ENCODE results near the gene FBXL4.
A peak's percentile ranks its signal among the peaks of the same experiment; 100 is the strongest.

Gene FBXL4

DNA sequence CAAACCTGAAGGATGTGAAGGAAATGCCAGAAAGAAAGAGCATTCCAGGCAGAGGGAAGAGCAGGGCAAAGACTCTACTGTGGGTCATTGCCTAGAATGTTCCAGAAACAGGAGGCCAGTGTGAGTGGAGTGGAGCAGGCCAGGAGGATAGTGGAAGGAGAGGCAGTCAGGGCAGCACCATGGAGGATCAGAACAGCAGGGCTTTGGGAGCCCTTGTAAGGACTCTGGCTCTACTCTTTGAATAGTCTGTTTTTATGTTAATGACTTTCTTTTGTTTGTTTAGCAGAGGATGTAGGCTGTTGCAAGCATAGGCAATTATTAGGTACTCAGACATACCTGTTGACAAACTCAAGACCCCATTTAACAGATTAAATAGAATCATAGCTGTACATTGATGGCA, 23.6 kb upstream of the FBXL4 start:
- no peak for DNase-seq (ENCODE audit: low read depth)
- no peak overlapping the region for H3K4me3 ChIP-seq (ENCODE audit: low read depth, low read length)
- TF ChIP-seq, protein P1, sequence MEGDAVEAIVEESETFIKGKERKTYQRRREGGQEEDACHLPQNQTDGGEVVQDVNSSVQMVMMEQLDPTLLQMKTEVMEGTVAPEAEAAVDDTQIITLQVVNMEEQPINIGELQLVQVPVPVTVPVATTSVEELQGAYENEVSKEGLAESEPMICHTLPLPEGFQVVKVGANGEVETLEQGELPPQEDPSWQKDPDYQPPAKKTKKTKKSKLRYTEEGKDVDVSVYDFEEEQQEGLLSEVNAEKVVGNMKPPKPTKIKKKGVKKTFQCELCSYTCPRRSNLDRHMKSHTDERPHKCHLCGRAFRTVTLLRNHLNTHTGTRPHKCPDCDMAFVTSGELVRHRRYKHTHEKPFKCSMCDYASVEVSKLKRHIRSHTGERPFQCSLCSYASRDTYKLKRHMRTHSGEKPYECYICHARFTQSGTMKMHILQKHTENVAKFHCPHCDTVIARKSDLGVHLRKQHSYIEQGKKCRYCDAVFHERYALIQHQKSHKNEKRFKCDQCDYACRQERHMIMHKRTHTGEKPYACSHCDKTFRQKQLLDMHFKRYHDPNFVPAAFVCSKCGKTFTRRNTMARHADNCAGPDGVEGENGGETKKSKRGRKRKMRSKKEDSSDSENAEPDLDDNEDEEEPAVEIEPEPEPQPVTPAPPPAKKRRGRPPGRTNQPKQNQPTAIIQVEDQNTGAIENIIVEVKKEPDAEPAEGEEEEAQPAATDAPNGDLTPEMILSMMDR (conservative IDR thresholded peaks at IDR 0.05; ENCODE audit: low read depth, low read length): no peak

DNA sequence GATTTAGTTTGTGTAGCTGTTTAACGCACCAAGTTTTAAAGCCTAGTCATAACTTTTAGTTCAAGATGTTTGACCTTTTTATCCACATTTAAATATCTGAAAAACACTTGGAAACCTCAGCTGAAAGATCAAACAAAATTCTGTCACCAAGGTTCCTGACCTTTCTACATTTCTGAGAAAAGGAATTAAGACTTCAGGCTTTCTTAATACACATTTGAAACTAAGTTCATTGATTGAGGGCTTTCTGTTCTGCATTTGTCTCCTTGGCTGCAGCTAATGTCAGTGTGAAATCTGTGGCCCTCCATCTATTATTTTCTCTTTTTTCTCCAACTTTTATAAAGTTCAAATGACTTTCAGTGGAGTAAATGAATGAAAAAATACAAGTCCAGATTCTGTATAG, 22.7 kb upstream of the FBXL4 start:
- TF ChIP-seq, protein P1 (conservative IDR thresholded peaks at IDR 0.05; ENCODE audit: low read depth, low read length): no peak
- no peak for DNase-seq (ENCODE audit: low read depth)
- H3K4me3 ChIP-seq (ENCODE audit: low read depth, low read length): no peak overlapping the region

DNA sequence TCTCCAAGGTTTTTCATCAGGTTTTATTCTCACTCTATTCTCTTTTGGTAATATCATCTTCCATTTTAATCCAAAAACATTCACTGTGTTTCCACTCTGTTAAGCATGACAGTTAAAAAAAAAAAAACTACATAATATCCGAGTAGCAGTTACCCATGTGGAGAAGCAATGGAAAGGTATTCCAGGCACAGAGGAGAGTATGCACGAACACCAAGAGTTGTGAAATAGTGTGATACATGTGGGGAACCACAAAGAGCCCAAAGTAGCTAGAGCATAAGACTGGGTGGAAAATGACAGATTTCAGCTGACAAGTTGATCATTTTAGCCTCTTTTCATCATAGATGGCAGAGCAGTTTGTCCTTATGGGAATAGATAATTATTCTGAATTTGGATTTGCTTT, 19.9 kb upstream of the FBXL4 start:
- TF ChIP-seq, protein P1 (conservative IDR thresholded peaks at IDR 0.05; ENCODE audit: low read depth, low read length): no peak
- H3K4me3 ChIP-seq (ENCODE audit: low read depth, low read length): no peak overlapping the region
- DNase-seq (ENCODE audit: low read depth): no peak

DNA sequence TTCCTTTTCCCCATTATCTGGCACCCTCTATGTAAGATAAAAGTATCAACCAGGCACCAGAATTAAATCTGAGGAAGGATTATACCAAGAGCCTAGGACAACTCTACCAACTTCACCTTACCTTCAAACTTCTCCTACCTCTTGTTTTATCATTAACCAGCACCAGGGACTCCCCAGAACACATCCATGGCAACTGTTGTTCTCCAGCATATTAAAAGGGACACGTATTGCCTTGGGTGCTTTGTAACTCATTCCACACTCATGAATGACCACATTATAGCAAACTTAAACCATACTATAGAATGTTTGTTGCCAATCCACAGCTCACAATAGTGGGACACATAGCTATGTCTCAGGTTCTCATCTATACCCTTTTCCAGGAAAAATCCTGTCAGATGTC, 11.9 kb upstream of the FBXL4 start:
- no peak overlapping the region for H3K4me3 ChIP-seq (ENCODE audit: low read depth, low read length)
- TF ChIP-seq, protein P1 (conservative IDR thresholded peaks at IDR 0.05; ENCODE audit: low read depth, low read length): no peak
- no peak for DNase-seq (ENCODE audit: low read depth)

DNA sequence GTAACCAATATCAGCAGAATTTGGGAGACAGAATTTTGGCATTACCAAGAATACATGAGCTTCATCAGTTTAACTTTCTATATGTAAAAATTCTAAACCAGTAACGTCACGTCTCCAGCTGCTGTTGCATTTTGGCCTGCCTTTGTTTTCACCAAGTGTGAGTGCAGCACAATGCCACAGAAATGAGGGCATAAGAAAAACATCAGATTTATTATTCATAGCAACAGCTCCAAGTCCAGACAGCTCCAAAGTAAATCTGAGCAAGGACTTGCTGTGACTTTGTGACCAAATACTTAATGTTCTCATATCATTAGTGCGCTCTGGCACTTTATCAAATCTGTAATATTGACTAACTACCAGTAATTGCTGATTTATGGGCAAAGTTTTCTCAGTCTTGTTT, 11.0 kb upstream of the FBXL4 start:
- TF ChIP-seq, protein P1 (conservative IDR thresholded peaks at IDR 0.05; ENCODE audit: low read depth, low read length): no peak
- no peak for DNase-seq (ENCODE audit: low read depth)
- H3K4me3 ChIP-seq (ENCODE audit: low read depth, low read length): no peak overlapping the region

DNA sequence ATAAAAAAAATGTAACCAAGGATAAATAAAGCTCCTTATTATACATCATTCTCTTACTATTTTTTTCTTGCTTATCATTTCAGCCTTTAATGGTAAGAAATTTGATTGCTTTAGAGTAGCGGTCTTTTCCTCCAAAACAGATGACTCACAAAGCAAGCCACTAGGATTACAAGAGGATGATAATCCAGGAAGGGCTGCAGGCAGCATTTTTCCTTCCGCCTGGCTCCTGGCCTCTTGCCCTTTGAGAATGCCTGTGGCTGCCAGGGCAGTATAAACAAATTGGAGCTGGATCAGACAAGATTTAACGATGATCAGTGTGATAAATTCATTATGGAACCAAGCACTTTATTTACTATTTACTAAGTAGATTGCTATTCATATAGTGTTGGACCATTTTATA, 9.7 kb upstream of the FBXL4 start:
- no peak overlapping the region for H3K4me3 ChIP-seq (ENCODE audit: low read depth, low read length)
- DNase-seq (ENCODE audit: low read depth): peak; percentile 70
- TF ChIP-seq, protein P1 (conservative IDR thresholded peaks at IDR 0.05; ENCODE audit: low read depth, low read length): no peak

DNA sequence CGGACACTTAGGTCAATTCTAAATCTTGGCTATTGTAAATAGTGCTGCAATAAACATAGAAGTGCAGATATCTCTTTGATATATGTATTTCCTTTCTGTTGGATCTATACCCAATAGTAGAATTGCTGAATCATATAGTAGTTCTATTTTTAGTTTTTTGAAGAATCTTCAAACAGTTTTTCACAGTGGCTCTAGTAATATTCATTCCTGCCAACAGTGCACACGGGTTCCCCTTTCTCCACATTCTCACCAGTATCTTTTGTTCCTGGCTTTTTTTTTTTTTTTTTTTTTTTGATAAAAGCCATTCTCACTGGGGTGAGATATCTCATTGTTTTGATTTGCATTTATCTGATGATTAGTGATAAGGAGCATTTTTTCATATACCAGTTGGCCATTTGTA, 1.8 kb upstream of the FBXL4 start:
- no peak overlapping the region for H3K4me3 ChIP-seq (ENCODE audit: low read depth, low read length)
- TF ChIP-seq, protein P1 (conservative IDR thresholded peaks at IDR 0.05; ENCODE audit: low read depth, low read length): no peak
- no peak for DNase-seq (ENCODE audit: low read depth)

Data from choroid plexus epithelial cell (primary cell).